ENCODE data around the gene ZNF560.
"Not testable (repeated sequence)": the region's sequence is repeated elsewhere in the genome, so short reads cannot be mapped to it uniquely, and the experiment has no call there.

DNA sequence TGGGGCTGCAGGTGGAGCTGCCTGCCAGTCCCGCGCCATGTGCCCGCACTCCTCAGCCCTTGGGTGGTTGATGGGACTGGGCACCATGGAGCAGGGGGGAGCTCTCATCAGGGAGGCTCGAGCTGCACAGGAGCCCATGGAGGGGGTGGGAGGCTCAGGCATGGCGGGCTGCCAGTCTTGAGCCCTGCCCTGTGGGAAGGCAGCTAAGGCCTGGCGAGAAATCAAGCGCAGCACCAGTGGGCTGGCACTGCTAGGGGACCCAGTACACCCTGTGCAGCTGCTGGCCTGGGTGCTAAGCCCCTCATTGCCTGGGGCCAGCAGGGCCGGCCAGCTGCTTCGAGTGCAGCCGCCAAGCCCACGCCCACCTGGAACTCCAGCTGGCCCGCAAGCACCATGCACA, 42.9 kb upstream of the ZNF560 start:
- TF ChIP-seq CTCF, POLR2AphosphoS5, POLR2A (IDR thresholded peaks at IDR 0.05): not testable (repeated sequence)

Data from prostate gland (tissue), 2 donors.